NCI-H1417 treated with DMSO at 0.1 percent for 48 hours (cell line): ENCODE results near the gene THRSP.

Experiments used
- DNase-seq: peaks from one replicate; lab custom pipeline; 2025; lab: John Stamatoyannopoulos, UW

Gene THRSP

DNA sequence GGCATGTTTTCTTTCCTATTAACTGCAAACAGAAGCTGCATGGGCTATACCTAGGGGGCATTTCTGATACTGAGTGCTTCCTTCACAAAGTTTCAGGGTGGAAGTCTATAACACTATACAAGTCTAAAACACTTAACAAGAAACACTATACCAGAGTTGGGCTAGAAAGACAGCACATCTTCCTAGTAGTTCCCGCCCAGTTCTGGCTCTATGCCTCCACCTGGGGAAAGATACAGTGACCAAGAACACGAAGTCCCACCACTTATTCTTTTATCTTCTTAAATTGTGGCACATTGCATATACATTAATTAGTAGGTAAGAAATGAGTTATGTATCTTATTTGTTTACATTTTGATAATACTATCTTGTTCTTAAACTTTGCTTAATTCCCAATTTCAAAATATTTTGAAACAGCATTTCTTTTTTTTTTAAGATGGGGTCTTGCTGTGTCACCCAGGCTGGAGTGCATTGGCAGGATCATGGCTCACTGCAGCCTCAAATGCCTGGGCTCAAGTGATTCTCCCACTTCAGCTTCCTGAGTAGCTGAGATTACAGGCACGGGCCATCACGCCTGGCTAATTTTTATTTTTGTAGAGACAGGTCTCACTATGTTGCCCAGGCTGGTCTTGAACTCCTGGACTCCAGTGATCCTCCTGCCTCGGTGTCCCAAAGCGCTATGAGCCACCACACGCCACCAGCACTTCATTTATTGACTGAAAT, 34.2 kb downstream of the THRSP start:
- no peak for DNase-seq

DNA sequence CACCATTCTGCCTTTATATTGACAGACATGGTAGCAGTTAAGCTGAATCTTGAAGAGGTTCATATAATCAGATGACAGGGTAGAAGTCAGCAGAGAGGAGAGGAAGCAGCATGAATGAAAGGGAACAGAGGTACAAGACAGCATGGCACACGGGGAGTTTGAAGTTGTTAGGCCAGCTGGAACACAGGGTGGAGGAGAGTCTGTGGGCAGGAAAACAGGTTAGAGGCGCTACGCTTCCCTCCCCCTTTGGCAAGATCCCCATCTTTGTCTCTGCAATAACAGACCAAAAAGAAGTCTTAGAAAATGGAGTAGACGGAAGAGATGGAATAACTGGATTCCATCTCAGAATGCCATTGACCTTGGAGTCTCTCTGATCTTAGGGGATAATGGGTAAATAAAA, 36.0 kb downstream of the THRSP start:
- no peak for DNase-seq

DNA sequence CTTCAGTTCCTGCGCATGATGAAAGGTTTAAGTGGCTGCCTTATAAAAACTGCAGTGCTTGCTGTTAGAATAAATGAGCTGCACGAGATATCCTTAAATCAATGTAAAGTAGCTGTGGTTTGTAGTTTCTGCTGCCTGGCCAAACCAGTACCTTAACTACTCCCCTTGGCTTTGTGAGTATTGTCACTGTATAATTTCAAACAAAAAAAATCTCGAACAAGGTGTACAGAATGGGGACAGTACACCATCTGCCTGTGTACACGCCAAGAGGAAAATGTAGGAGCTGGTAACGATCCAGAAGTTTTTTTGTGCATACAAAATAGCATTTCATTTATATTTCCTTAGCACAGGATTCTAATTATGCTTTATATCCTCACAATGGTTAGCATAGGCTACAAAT, 36.6 kb downstream of the THRSP start:
- DNase-seq = no peak

DNA sequence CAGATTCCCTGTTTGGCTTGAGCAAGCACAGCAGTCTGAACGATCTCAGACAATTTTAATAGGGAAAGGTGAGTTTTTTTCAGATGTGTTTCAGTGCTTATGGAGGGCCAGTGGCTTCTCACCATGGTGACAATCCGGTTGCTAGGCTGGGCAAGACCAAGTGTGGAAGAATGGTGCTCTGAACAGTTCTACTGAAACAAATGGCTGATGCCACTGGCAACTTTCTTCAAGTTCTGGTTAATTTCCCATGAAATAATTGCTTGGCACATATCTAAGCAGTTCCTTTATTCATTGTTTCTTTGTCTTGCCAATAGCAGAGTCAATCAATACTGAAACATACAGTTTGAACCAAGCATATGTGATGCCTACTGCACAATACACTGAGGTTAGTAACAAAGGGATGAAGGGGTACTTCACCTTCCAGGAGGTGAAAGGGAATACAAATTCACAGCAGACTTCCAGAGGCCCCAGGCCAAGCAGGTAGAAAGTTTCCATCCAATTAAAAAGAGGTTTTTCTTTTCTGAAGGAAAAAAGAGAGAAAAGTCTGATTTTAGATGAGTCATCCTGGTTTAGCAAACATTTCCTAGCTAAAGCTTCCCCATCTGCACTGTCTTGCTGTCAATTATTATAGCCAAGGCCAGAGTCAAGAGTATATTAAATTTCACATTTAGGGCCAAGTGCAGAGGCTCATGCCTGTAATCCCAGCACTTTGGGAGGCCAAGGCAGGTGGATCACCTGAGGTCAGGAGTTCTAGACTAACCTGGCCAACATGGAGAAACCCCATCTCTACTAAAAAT, 37.2 kb downstream of the THRSP start:
- no peak for DNase-seq

DNA sequence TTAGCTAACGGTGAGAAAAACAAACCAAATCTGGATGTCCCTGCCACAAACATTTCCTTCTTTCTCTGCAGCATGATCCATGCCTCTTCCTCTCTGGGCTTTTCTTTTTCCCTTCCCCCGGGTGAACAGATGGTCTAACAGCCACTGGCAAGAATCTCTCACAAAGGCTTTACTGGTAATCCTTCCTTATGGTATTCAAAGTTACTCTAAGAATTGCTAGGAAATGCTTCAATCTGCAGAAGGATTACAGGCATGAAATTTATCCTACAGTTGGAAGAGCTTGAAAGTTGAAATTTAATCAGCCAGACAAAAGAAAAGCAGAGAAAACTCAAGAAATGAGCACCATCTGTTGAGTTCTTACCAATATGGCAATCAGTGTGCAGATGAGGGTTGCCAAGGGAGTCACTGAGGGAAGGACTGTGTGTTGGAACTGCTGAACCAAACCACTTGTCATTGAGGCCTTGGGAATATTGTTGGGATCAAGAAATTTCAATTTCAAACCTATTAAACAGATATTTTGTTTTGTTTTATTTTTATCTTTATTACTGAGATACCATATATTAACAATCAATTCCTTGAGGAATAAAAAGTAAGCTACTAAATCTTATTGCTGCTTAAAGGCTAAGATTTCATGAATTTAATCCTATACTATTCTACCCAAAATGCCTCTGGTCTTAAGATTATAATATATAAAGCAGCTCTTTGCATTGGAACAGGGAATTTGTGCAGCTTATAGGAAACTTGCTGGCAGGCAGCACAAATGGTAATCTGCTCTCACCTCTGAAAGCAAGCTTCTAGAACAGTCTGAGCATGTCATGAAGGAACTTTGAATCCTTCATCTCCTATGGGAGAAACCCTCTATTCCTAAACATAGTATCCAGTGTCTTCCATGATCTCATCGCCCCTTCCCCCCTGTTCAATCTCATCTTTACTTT, 45.7 kb downstream of the THRSP start:
- no peak for DNase-seq

DNA sequence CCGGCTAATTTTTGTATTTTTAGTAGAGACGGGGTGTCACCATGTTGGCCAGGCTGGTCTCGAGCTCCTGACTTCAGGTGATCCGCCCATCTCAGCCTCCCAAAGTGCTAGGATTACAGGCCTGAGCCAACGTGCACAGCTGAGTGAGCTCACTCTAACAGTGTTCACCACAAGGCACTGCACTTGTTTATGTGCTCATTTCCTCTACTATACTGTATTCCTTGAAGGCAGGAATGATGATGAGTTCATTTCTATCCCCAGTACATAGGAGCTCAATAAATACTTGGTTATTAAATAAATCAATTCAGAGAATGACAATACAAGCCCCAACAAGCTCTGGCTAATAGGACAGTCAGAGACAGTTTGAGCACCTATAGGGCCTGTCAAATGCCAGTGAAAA, 46.7 kb downstream of the THRSP start:
- DNase-seq = no peak

DNA sequence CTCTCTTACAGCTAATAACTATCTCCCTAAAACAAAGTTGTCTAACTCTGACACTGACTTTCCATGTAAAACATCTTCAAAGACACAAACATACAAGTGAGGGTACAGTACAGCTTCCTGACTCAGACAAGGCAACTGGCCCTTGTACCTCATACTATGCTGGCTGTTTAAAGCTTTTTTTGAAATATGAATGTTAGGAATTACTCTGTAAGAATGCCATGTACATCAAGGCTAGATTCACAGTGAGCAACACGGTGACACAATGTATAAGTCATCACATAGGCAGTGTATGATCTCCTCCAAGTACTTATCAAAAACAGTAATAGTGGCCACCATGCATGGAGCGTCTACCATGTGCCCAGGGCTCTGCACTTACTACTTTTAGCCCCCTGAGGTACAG, 47.2 kb downstream of the THRSP start:
- no peak for DNase-seq

DNA sequence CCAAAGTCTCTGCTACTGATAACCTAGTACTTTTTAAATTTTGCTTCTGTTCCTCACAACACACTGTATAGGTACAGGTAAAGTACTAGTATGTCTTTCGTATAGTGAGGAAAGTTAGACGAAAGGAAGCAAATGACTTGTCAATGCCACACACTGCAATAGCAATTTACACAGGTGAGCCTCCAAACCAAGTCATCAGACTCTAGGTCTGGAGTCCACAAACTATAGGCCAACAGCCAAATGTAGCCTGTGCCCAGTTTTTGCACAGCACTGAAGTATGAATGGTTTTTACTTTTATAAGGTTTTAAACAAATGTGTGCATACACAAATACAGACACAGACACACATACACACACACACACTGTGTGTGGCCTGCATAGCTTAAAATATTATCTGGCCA, 47.6 kb downstream of the THRSP start:
- no peak for DNase-seq

DNA sequence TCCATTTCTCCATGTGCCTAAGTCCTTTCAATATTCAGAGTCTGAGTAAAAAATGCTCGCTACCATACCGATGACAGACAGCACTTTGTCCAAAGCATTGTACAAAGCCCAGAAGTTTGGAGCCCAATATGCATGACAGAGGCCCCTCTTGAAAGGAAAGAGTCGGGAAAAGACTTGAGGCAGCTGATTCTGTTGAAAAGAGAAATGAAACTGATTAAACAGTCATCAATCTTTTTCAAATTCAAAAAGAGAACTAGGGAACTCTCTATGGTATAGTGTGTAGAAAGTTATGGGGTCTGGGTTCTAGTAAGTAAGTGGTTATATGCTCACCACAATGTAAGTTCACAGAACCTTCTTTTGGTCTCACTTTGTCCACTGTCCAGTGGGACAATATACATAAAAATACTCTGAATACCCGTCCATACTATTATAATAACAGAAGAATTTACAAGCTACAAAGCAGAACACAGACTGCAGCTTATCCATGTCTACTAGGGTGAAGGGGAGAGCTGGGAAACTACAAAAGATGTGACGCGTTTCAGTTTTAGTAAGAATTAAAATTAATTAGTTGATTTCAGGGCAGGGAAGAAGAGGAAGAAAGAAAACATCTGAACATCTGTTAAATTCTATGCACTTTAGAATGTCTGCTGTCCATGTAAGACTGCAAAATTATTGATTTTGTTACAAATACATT, 49.1 kb downstream of the THRSP start:
- DNase-seq = no peak
